ENCODE data around the gene FRMPD2.

DNA sequence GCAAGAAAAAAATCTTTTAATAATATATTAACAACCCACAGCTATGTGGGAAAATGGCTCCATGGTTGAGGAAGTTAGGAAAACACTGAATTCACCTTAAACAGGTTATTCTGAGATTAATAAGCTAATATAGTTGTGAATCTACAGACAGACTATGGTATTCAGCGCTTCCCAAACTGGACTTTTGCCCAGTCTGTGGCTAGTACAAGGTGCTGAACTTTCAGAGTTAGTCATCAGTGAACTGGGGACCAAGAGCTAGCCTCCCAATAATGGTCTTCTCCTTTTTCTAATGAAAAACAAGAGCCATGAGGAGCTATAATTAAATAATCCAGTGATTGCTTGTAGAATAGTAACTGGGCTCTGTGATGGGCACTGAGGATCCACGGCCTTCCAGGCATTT is 65.3 kb downstream of the FRMPD2 start:
- TF ChIP-seq, protein P1, sequence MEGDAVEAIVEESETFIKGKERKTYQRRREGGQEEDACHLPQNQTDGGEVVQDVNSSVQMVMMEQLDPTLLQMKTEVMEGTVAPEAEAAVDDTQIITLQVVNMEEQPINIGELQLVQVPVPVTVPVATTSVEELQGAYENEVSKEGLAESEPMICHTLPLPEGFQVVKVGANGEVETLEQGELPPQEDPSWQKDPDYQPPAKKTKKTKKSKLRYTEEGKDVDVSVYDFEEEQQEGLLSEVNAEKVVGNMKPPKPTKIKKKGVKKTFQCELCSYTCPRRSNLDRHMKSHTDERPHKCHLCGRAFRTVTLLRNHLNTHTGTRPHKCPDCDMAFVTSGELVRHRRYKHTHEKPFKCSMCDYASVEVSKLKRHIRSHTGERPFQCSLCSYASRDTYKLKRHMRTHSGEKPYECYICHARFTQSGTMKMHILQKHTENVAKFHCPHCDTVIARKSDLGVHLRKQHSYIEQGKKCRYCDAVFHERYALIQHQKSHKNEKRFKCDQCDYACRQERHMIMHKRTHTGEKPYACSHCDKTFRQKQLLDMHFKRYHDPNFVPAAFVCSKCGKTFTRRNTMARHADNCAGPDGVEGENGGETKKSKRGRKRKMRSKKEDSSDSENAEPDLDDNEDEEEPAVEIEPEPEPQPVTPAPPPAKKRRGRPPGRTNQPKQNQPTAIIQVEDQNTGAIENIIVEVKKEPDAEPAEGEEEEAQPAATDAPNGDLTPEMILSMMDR (IDR thresholded peaks at IDR 0.05), result no peak
- TF ChIP-seq POLR2A (IDR thresholded peaks at IDR 0.05), result no peak

Measured in adrenal gland (tissue), 5 donors.